ENCODE results near the gene PASK.
A peak's percentile ranks its signal among the peaks of the same experiment; 100 is the strongest.

Gene PASK

GRCh38 chr2:241154915-241155314, 5.6 kb upstream of the PASK start:
- no peak overlapping the region for H3K4me3 ChIP-seq (ENCODE audit: low read depth, low read length)
- TF ChIP-seq, protein P1, sequence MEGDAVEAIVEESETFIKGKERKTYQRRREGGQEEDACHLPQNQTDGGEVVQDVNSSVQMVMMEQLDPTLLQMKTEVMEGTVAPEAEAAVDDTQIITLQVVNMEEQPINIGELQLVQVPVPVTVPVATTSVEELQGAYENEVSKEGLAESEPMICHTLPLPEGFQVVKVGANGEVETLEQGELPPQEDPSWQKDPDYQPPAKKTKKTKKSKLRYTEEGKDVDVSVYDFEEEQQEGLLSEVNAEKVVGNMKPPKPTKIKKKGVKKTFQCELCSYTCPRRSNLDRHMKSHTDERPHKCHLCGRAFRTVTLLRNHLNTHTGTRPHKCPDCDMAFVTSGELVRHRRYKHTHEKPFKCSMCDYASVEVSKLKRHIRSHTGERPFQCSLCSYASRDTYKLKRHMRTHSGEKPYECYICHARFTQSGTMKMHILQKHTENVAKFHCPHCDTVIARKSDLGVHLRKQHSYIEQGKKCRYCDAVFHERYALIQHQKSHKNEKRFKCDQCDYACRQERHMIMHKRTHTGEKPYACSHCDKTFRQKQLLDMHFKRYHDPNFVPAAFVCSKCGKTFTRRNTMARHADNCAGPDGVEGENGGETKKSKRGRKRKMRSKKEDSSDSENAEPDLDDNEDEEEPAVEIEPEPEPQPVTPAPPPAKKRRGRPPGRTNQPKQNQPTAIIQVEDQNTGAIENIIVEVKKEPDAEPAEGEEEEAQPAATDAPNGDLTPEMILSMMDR (IDR thresholded peaks at IDR 0.05; ENCODE audit: low read depth, low read length, missing control alignments): no peak
- no peak for DNase-seq (ENCODE audit: low read depth)

GRCh38 chr2:241153616-241154015, 4.3 kb upstream of the PASK start:
- DNase-seq (ENCODE audit: low read depth): no peak
- TF ChIP-seq, protein P1 (IDR thresholded peaks at IDR 0.05; ENCODE audit: low read depth, low read length, missing control alignments): no peak

DNA sequence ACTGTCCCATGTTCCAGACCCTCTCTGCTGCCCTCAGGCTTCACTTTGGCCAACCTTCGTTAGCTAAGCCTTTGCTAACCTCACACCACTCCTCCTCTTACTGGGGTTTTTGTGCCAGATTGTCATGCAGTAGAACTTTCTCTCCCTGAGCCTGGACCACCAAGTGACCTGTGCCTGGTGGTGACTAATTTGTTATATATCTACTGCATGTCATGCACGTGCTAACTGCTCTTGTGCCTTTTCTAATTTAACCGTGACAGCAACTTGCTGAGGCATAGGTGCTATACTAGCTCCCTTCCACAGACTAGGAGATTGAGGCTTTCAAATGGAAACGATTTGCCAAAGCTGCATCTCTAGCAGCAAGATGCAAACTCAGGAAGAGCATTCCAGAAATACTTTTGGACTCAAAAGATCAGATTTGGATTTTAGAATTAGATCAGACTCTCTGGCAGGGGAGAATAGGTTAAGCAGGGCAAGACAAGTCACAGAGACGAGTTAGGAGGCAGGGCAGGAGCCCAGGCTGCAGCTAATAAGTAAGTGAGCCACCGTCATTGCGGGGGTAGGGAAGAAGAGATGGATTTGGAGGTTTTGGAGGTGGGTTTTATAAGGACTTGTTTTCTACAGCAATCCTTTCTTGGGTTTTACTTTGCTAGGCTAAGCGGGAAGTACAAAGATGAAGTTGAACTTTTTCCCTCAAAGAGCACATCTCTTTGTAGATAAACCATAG, 2.8 kb upstream of the PASK start:
- TF ChIP-seq, protein P1 (IDR thresholded peaks at IDR 0.05; ENCODE audit: low read depth, low read length, missing control alignments): no peak
- H3K4me3 ChIP-seq (ENCODE audit: low read depth, low read length): no peak overlapping the region
- DNase-seq (ENCODE audit: low read depth): no peak

More at GRCh38 chr2:241153616-241154015, 4.3 kb upstream of the PASK start:
- H3K4me3 ChIP-seq (ENCODE audit: low read depth, low read length): no peak overlapping the region

- DNase-seq (ENCODE audit: low read depth): no peak
- H3K4me3 ChIP-seq (ENCODE audit: low read depth, low read length): peak overlapping the region; percentile 90
- TF ChIP-seq, protein P1 (IDR thresholded peaks at IDR 0.05; ENCODE audit: low read depth, low read length, missing control alignments): no peak
Measured at GRCh38 chr2:241150660-241151530, 1.6 kb upstream of the PASK start.

DNA sequence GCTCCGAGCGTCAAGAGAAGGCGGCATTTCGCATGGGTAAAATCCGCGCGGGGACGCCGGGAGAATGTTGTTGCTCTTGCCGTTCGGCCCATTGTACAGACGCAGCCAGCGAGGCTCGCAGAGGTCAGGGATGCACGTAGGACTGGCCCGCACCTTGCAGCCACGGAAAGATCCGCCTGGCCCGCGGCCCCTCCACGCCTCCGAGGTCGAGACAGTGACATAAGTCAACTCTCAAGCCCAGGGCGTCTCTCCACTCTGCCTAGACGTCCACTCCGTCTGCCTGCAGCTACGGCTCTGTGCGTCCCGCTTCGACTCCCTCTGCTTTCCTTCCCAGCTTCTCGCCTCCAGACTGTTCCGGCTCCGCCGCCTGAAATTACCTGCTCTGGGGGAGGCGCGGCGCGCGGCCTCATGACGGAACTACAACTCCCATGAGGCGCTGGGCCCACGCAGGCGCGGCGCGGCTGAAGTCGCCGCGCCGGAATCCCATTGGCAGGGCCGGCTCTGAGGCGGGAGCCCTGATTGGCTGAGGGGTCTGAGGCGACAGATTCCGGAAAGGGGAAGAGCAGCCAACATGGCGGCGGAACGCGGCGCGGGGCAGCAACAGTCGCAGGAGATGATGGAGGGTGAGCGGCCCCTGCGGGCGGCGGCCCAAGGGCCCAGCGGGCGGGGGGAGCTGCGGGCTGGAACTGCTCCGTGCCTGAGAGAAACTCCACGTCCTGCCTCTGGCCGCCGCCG, 820 bp upstream of the PASK start, which contains the start of gene PPP1R7:
PPP1R7 (plus strand) TSS at position 543 of the 735 bp plus-strand sequence; CDS start at position 572, 29 bp downstream.
- peak within 1 kb of the TSS; percentile 90 for H3K4me3 ChIP-seq (ENCODE audit: low read depth, low read length)
- peak; percentile 83 for DNase-seq (ENCODE audit: low read depth)
- TF ChIP-seq, protein P1 (IDR thresholded peaks at IDR 0.05; ENCODE audit: low read depth, low read length, missing control alignments): peak; percentile 44

- TF ChIP-seq, protein P1 (IDR thresholded peaks at IDR 0.05; ENCODE audit: low read depth, low read length, missing control alignments): no peak
- H3K4me3 ChIP-seq (ENCODE audit: low read depth, low read length): peak overlapping the region; percentile 90
- no peak for DNase-seq (ENCODE audit: low read depth)
Measured at GRCh38 chr2:241149675-241149924, 328 bp upstream of the PASK start.

All from GM12864 (cell line).